GM12801 (cell line): ENCODE measurements around the gene FZD7.

Source experiments
- CTCF ChIP-seq: IDR thresholded peaks from one replicate; pipeline ENCODE4 v1.5.1; 2011; ENCODE audit warnings: control low read depth; ENCODE audit not compliant: insufficient read length; ENCODE audit errors: extremely low read depth

Gene FZD7

GRCh38 chr2:202049092-202049728, 15.6 kb downstream of the FZD7 start:
- no peak for TF ChIP-seq CTCF

- TF ChIP-seq CTCF: no peak
These were observed 16.2 kb downstream of the FZD7 start for GRCh38 chr2:202049840-202050239.

- no peak for TF ChIP-seq CTCF
These were observed 17.0 kb downstream of the FZD7 start for GRCh38 chr2:202050652-202051051.

- no peak for TF ChIP-seq CTCF
These were observed 18.0 kb downstream of the FZD7 start for GRCh38 chr2:202051499-202052161.

GRCh38 chr2:202052235-202052634, 18.6 kb downstream of the FZD7 start:
- TF ChIP-seq CTCF: no peak

- TF ChIP-seq CTCF: no peak
These were observed 21.0 kb downstream of the FZD7 start for GRCh38 chr2:202054679-202055078.

GRCh38 chr2:202056611-202057010, 23.0 kb downstream of the FZD7 start:
- TF ChIP-seq CTCF: no peak
